Activated naive CD4-positive, alpha-beta T cell treated with anti-CD3 and anti-CD28 coated beads, Interleukin-2, amount 50 U/mL, for 16 hours (primary cell): ENCODE results near the gene CCDC148.
"Not testable (repeated sequence)": the region's sequence is repeated elsewhere in the genome, so short reads cannot be mapped to it uniquely, and the experiment has no call there.

ENCODE experiments used
- DNase-seq: peaks from one replicate; pipeline ENCODE4 v3.0.0-alpha.2; 2020

Gene CCDC148

GRCh38 chr2:158481116-158481515 lies 24.6 kb upstream of the CCDC148 start:
- no peak for DNase-seq

DNA sequence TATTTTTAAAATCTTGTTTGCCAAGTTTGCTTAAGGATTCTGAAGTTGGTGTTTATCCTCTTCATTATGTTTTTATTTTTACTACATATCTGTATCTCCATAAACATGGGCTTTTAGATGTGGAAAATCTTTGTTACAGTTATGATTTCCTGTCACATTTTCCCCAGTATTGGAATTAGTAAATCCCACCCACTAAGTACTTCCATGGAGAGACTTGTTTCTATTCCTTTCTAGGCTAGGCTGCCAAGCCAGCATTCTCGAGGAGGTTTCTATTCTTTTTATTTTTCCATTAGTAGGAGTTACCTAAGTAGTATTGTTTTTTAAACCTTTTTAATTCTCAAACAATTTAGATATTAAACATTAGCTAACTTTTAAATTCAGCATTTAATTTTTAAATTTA lies 22.3 kb upstream of the CCDC148 start:
- no peak for DNase-seq

- no peak for DNase-seq
Observed at GRCh38 chr2:158478237-158478636, 21.7 kb upstream of the CCDC148 start.

DNA sequence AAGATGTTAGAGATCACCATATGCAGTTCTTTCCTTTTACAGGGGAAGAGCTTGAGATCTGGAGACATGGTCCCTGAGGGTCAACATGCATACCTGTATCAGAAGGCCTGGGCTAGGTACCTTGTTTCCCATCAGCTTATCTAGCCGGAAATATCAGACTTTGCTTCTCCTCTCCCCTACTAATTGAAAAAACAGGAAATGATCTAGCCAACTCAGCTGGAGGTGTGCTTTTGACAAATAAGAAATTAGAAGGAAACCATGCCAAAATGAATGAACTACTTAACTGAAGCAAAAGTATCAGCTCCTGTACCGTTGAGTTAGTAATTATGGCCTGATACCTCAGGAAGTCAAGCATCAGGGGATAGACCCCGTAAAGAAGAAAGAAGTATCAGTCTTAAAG lies 20.6 kb upstream of the CCDC148 start:
- no peak for DNase-seq

- DNase-seq: not testable (repeated sequence)
Observed at GRCh38 chr2:158474526-158475011, 18.0 kb upstream of the CCDC148 start.

- no peak for DNase-seq
Observed at GRCh38 chr2:158473719-158474392, 17.3 kb upstream of the CCDC148 start.

DNA sequence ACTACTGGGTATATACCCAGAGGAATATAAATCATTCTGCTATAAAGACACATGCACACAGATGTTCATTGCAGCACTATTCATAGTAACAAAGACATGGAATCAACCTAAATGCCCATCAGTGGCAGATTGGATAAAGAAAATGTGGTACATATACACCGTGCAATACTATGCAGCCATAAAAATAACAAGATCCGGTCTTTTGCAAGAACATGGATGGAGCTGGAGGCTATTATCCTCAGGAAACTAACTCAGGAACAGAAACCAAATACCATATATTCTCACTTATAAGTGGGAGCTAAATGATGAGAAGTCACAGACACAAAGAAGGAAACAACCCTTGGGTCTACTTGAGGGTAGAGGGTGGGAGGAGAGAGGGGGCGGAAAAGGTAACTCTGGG lies 16.7 kb upstream of the CCDC148 start:
- not testable (repeated sequence) for DNase-seq

GRCh38 chr2:158472829-158473228 lies 16.3 kb upstream of the CCDC148 start:
- not testable (repeated sequence) for DNase-seq

DNA sequence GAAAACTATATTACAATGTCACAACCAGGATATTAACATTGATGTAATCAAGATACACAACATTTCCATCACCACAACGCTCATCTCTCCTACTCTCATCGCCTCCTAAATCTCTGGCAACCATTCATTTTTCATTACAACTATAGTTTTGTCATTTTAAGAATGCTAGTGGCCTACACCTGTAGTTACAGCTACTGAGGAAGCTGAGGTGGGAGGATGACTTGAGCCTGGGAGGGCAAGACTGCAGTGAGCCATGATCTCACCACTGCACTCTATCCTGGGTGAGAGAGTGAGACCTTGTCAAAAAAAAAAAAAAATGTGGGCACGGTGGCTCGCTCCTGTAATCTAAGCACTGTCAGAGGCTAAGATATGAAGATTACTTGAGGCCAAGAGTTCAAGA lies 10.7 kb upstream of the CCDC148 start:
- no peak for DNase-seq

DNA sequence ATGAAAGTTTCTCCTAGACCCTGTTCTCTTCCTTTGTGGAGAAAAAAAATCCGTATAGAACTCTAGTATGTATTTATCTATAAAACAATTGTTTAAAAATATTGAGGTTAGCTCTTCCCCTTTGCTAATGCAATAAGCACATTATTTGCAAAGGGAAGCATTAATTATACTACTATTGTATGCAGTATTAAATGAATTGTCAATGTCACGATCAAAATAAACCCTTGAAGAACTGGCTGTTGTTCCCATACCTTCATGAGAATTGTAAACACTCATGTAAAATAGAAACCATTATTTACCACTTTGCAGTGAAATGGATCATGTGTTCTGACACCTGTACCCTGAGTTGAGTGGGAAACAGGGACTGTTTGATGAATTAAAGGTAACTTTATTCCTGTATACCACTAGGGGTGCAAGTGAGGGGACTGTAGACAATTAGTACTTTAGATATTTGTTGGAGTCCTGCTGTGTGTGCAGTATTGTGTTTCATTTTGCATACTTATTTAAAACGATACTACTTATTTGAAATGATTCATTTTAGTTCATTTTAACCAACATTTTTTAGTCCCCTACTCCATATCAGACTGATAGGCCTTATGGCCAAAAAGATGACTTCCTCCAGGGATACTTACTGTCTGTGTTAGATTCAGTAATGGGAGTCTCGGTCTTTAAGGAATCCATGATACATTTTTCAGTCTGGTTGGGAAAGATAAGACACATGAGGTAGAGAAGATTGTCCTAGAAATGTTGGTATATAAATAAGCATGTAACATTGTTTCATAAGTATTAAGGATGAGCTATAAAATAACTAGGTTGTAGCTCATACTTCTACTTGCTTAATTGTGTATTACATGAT lies 8.1 kb upstream of the CCDC148 start:
- no peak for DNase-seq

DNA sequence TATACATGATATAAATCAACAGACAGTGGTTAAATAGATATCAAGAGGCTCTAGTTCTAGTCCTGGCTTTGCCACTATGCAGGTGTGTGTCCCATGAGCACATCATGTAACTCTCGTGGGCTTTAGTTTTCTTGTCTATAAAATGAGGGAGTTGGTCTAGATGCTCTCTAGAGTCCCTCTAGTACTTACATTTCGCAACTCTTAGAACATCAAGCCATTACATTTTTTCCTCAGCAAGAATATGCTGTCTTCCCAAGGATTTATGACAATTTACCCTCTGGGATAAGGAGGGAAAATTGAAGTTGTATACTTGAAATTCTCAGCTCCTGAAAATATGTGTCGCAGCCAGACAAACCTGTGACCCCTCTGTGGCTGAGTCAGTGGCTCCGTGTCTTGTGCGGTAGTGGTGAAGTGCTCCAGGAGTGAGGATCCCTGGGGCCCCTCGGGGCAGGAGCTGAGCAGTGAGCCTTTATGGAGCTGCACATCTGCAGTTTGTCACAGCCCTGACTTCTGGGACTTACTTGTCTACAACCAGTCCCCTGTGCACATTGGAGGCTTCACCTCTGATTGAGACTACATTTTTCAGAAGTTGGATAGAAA lies 7.0 kb upstream of the CCDC148 start:
- DNase-seq: no peak

DNA sequence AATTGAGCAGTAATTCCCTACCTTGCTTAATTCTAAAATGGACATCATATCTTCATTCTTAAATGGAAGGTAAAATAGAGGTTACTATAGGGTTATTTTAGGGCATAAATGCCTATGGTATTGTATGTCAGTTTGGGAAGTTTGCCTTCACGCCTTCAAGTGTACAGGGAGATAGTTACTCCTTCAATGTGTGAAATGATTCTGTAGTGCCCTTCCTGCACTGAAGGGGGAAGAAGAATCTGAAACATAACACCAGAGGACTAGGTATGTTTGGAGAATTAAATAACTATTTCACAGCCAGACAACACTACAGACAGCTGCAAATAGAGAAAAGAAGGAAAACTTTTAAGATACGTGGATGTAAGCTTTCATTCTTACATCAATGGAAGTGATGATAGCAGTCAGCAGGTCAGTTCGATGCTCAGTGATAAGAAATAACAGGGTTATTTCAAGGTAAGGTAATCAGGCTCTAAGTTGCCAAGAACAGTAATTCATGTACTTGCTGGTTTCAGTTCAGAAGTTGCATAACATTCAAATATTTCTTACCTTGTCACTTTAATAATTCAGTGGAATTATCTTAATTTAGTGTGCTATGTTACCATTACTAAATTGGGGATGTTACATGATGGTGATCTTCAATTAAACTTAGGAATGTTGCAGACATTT lies 4.2 kb upstream of the CCDC148 start:
- no peak for DNase-seq

DNA sequence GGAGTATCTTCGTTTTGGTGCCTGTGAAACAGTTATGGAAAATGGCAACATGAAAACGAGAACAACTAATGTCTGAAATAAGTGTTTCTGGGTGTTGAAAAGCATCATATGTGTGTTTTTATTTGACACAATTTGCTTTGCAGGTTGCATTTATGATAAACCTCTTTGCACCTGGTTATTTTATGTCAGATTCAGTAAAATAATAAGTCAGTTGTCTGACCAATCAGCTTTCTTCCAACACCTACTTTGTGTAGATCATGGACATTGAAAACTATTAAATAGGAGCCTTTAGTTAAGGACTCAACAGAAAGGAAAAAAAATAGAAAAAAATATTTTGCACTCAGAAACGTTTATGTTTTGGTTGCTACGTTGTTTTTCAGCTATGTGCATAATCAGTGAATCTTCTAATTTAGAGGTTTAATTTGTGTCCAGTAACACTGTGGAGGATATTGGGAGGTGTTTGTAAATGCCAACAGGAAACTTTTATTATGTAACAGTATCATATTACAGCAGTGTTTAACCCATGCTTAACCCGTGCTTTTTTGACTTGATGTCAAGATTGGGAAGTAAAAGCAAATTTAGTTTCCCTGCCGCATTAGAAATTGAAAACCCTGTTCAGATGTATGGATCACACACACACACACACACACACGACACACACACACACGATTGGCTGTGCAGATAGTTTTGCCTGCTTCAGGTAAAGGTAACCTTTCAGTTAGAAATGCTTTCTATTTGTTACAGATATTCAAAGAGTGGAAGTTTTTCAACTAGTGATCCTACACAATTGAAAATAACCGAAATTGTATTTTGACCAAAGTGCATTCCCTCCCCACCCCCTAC lies 2.8 kb upstream of the CCDC148 start:
- DNase-seq: no peak

DNA sequence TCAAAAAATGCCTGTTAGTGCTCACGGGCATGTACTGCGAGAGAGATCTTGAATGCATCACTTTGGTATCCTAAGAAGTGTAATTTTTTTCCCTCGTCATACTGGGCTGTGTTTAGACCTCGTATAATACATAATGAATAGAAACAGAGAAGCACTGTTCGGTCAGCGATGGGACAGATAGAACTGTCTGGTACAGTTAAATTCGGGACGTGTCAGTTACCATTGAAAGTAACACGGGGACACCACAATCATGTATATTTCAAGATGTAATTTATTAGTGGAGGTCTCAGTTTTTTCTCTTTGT lies 2.0 kb upstream of the CCDC148 start:
- no peak for DNase-seq

DNA sequence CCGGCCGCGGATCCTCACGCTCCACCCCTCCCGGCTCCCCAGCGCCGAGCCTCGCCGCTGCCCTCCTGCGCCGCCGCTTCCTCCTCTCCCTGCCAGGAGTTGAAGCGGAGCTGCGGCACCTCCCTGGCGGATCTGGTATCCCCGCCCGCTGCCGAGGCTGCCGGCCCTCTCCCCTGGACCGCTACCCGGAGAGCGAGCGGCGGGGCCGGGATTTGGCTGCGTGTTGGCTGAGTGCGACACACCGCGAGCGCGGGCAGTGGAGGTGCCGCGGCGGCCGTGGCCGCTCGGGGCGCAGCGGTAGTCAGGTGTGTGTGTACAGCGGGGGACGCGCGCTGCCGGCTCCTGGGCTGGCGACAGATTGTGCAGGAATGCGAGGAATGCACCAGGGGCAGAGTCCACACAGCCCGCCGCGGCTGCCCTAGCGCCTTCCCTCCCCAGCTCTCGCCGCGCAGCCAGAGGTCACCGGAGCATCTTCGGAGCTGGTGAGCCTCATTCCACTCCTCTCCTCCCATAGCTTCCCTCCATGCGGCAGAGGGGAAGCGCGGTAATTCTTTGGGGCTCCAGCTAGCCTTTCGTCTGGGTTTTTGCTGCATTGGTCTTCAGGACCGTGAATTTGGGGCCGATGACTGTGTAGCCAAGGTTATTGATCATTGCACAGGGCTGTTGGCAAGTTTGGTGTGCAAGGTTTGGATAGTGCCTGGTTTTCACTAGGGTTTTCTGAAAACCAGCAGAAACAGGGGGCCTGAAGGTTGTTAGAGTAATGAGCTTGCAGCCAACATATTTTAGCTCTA lies 1.5 kb upstream of the CCDC148 start:
- peak; percentile 66 for DNase-seq

- peak; percentile 53 for DNase-seq
Observed at GRCh38 chr2:158457092-158457825, 706 bp upstream of the CCDC148 start.

DNA sequence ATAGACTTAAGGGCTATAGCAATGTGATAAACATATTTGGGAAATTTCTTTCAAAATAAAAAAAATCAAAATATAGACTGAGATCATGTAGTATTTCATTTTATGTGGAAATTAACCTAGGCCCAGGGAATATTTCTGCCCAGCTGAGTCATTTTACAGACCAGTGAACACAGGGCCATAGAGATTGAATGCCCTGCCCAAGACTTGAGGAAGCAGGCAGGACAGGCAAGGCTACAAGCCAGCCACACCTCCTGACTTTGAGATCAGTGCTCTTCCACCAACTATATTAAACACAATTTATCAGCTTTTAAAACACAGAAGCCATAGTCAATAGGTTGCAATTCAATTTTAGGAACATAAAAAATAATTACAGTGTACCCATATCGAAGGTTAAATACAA lies 12.9 kb downstream of the CCDC148 start:
- DNase-seq: no peak

DNA sequence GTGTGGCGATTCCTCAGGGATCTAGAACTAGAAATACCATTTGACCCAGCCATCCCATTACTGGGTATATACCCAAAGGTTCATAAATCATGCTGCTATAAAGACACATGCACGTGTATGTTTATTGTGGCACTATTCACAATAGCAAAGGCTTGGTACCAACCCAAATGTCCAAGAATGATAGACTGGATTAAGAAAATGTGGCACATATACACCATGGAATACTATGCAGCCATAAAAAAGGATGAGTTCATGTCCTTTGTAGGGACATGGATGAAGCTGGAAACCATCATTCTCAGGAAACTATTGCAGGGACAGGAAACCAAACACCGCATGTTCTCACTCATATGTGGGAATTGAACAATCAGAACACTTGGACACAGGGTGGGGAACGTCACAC lies 17.5 kb downstream of the CCDC148 start:
- DNase-seq: not testable (repeated sequence)

DNA sequence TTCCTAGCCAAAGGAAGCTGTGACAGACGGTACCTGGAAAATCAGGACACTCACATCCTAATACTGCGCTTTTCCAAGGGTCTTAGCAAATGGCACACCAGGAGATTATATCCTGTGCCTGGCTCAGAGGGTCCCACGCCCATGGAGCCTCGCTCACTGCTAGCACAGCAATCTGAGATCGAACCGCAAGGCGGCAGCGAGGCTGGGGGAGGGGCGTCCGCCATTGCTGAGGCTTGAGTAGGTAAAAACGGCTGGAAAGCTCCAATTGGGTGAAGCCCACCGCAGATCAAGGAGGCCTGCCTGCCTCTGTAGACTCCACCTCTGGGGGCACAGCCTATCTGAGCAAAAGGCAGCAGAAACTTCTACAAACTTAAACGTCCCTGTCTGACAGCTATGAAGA lies 22.8 kb downstream of the CCDC148 start:
- not testable (repeated sequence) for DNase-seq

DNA sequence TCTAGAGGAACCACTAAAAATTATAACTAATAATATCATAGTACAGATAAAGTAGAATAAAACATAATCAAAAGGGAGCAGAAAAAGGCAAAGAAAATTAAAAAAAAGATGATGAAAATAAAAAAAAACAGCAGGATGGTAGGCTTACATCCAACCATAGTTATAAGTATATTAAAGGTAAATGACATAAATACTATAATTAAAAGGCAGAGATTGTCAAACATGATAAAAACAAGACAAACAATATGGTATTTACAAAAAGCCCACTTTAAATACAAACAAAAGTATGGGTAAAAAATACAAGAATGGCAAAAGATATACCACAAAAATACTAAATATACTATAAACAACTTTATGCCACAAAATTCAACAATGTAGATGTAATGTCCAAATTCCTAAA lies 24.4 kb downstream of the CCDC148 start:
- no peak for DNase-seq

DNA sequence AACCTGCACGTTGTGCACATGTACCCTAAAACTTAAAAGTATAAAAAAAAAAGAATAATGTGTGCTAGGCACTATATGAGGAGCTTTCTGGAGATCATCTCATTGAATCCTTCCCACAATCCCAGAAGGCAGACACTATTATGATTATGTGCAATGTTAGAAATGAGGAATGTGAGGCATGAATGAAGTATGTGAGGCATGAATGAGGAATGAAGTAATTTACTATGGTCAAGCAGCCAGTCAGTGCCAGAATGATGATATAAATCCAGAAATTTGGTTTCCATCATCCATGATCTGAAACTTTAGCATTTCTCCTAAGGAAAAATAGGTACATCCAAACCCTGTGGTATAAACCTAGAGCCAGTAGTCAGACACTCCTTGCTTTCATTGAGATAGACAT lies 42.0 kb downstream of the CCDC148 start:
- DNase-seq: no peak
